Natural killer cell treated with Interleukin-12 subunit alpha and Interleukin-12 subunit beta and Interleukin-15 and Interleukin-18, amount 100 ng/mL, for 72 hours (primary cell): Measurements from ENCODE around the gene SMIM7. TPM values are rescaled to one million over a fixed set of nuclear protein-coding genes. Genes with fewer than 3 reads are reported as not detected.

Source experiments
- ATAC-seq, 2 donors: fragments of 150-1000 bp; cut with Tn5 transposase in 1 of 2; sonication (Bioruptor Pico), chemical (Tn5 transposase) in 1 of 2; 2 replicates each; pipeline ENCODE4 v1.10.0; 2021
- DNase-seq: peaks from one replicate; pipeline ENCODE4 v3.0.0; 2022; ENCODE audit warnings: low spot score
- H3K27ac Mint-ChIP-seq, 2 donors: 1 replicate in 1 of 2; 2 replicates in 1 of 2; pipeline ENCODE4 v1.8.0; 2022; ENCODE audit warnings: mixed read lengths in 2 of 2, mild to moderate bottlenecking in 1 of 2, moderate library complexity in 1 of 2
- H3K27me3 Mint-ChIP-seq, 2 donors: 1 replicate in 1 of 2; 2 replicates in 1 of 2; pipeline ENCODE4 v1.8.0; 2022; ENCODE audit warnings: mixed read lengths in 2 of 2
- H3K36me3 Mint-ChIP-seq: one replicate; pipeline ENCODE4 v1.8.0; 2022; ENCODE audit warnings: mixed read lengths
- H3K4me1 Mint-ChIP-seq, 2 donors: 1 replicate in 1 of 2; 2 replicates in 1 of 2; pipeline ENCODE4 v1.8.0; 2022; ENCODE audit warnings: low read depth in 2 of 2, mixed read lengths in 2 of 2, mild to moderate bottlenecking in 1 of 2
- H3K4me3 Mint-ChIP-seq: one replicate; pipeline ENCODE4 v1.8.0; 2022; ENCODE audit warnings: mixed read lengths
- H3K9me3 Mint-ChIP-seq: 2 replicates; pipeline ENCODE4 v1.8.0; 2022; ENCODE audit warnings: mixed read lengths
- total RNA-seq, 2 donors: library from RNA; stranded (reverse); gene quantifications; one replicate each; pipeline ENCODE4 v1.2.3, GENCODE V29; 2022

SMIM7 gene
- total RNA-seq, 2 donors from 2014 or later = 53.8 to 75.5 TPM

- ATAC-seq = no peak
- H3K27ac Mint-ChIP-seq = peak overlapping the region; percentile 45 to 65
- H3K36me3 Mint-ChIP-seq = no peaks in the 10 kb centered on the region
- no peak overlapping the region for H3K4me3 Mint-ChIP-seq
- no peaks in the 10 kb centered on the region for H3K27me3 Mint-ChIP-seq
- no peaks in the 10 kb centered on the region for H3K9me3 Mint-ChIP-seq
- DNase-seq = no peak
- H3K4me1 Mint-ChIP-seq = peaks cover 33 to 36% of the 10 kb centered on the region in 2 donors
Measured at GRCh38 chr19:16607819-16608218, 52.1 kb downstream of the SMIM7 start.

GRCh38 chr19:16605553-16605994 is 54.4 kb downstream of the SMIM7 start:
- H3K27me3 Mint-ChIP-seq = no peaks in the 10 kb centered on the region
- H3K4me1 Mint-ChIP-seq = peaks cover 36 to 38% of the 10 kb centered on the region in 2 donors
- no peaks in the 10 kb centered on the region for H3K9me3 Mint-ChIP-seq
- DNase-seq (no peak), ATAC-seq (no peak)
- no peaks in the 10 kb centered on the region for H3K36me3 Mint-ChIP-seq
- H3K4me3 Mint-ChIP-seq = no peak overlapping the region
- no peak overlapping the region for H3K27ac Mint-ChIP-seq

GRCh38 chr19:16605115-16605514 is 54.8 kb downstream of the SMIM7 start:
- no peak overlapping the region for H3K27ac Mint-ChIP-seq

GRCh38 chr19:16604615-16605014 is 55.3 kb downstream of the SMIM7 start:
- DNase-seq = no peak
- peak overlapping the region in 1 of 2 donors; percentile 38 for H3K27ac Mint-ChIP-seq
- peaks cover 35 to 37% of the 10 kb centered on the region in 2 donors for H3K4me1 Mint-ChIP-seq
- H3K27me3 Mint-ChIP-seq = no peaks in the 10 kb centered on the region
- ATAC-seq = no peak
- no peaks in the 10 kb centered on the region for H3K9me3 Mint-ChIP-seq
- H3K36me3 Mint-ChIP-seq = no peaks in the 10 kb centered on the region
- no peak overlapping the region for H3K4me3 Mint-ChIP-seq

More at GRCh38 chr19:16605115-16605514, 54.8 kb downstream of the SMIM7 start:
- Mint-ChIP-seq H3K4me1 (peaks cover 35 to 37% of the 10 kb centered on the region in 2 donors), H3K4me3 (no peak overlapping the region), H3K27me3 (no peaks in the 10 kb centered on the region), H3K9me3 (no peaks in the 10 kb centered on the region), H3K36me3 (no peaks in the 10 kb centered on the region)
- no peak for ATAC-seq
- DNase-seq = no peak

- H3K9me3 Mint-ChIP-seq = no peaks in the 10 kb centered on the region
- no peaks in the 10 kb centered on the region for H3K36me3 Mint-ChIP-seq
- ATAC-seq (no peak), DNase-seq (no peak)
- no peak overlapping the region for H3K27ac Mint-ChIP-seq
- H3K4me1 Mint-ChIP-seq = peaks cover 27 to 37% of the 10 kb centered on the region in 2 donors
- no peak overlapping the region for H3K4me3 Mint-ChIP-seq
- H3K27me3 Mint-ChIP-seq = no peaks in the 10 kb centered on the region
Measured at GRCh38 chr19:16603090-16603489, 56.9 kb downstream of the SMIM7 start.

- no peaks in the 10 kb centered on the region for H3K36me3 Mint-ChIP-seq
- ATAC-seq (no peak), DNase-seq (no peak)
- no peaks in the 10 kb centered on the region for H3K27me3 Mint-ChIP-seq
- H3K4me3 Mint-ChIP-seq = no peak overlapping the region
- no peaks in the 10 kb centered on the region for H3K9me3 Mint-ChIP-seq
- H3K27ac Mint-ChIP-seq = no peak overlapping the region
- H3K4me1 Mint-ChIP-seq = peaks cover 30 to 42% of the 10 kb centered on the region in 2 donors
Measured at GRCh38 chr19:16601378-16602052, 58.4 kb downstream of the SMIM7 start.

- no peak for ATAC-seq
- H3K36me3 Mint-ChIP-seq = no peaks in the 10 kb centered on the region
- H3K9me3 Mint-ChIP-seq = no peaks in the 10 kb centered on the region
- DNase-seq = no peak
- H3K4me1 Mint-ChIP-seq = peaks cover 35 to 47% of the 10 kb centered on the region in 2 donors
- H3K4me3 Mint-ChIP-seq = no peak overlapping the region
- no peaks in the 10 kb centered on the region for H3K27me3 Mint-ChIP-seq
- no peak overlapping the region for H3K27ac Mint-ChIP-seq
Measured at GRCh38 chr19:16600824-16601223, 59.1 kb downstream of the SMIM7 start.

GRCh38 chr19:16599655-16600346 is 60.1 kb downstream of the SMIM7 start:
- peaks cover 36 to 47% of the 10 kb centered on the region in 2 donors for H3K4me1 Mint-ChIP-seq
- DNase-seq (no peak), ATAC-seq (peak in 1 of 2 donors; percentile 48)
- H3K9me3 Mint-ChIP-seq = no peaks in the 10 kb centered on the region
- H3K27ac Mint-ChIP-seq = no peak overlapping the region
- no peak overlapping the region for H3K4me3 Mint-ChIP-seq
- no peaks in the 10 kb centered on the region for H3K27me3 Mint-ChIP-seq
- H3K36me3 Mint-ChIP-seq = no peaks in the 10 kb centered on the region

GRCh38 chr19:16598848-16599247 is 61.1 kb downstream of the SMIM7 start:
- DNase-seq = no peak
- Mint-ChIP-seq H3K36me3 (no peaks in the 10 kb centered on the region), H3K4me1 (peaks cover 39 to 48% of the 10 kb centered on the region in 2 donors), H3K4me3 (no peak overlapping the region), H3K9me3 (no peaks in the 10 kb centered on the region), H3K27ac (no peak overlapping the region), H3K27me3 (no peaks in the 10 kb centered on the region)
- no peak for ATAC-seq

- Mint-ChIP-seq H3K9me3 (no peaks in the 10 kb centered on the region), H3K27ac (no peak overlapping the region), H3K36me3 (no peaks in the 10 kb centered on the region), H3K27me3 (no peaks in the 10 kb centered on the region), H3K4me1 (peaks cover 45 to 55% of the 10 kb centered on the region in 2 donors), H3K4me3 (peak overlapping the region; percentile 84)
- DNase-seq (no peak), ATAC-seq (no peak)
Measured at GRCh38 chr19:16596399-16596798, 63.5 kb downstream of the SMIM7 start.

Other genes starting within 250 kb of the SMIM7 start
- gene EPS15L1, start 188.2 kb downstream of the SMIM7 start, total RNA-seq = 10 to 100 TPM; 66.6 to 78.4 TPM
- not detected for gene CALR3, start 164.0 kb downstream of the SMIM7 start, total RNA-seq
- 1 to 10 TPM; 3.3 to 7.5 TPM for gene C19orf44, start 163.8 kb downstream of the SMIM7 start, total RNA-seq
- gene CHERP, start 117.7 kb downstream of the SMIM7 start, total RNA-seq = 10 to 100 TPM; 64.1 to 93.0 TPM
- 10 to 100 TPM; 52.2 to 71.5 TPM for gene SLC35E1, start 87.7 kb downstream of the SMIM7 start, total RNA-seq
- 10 to 100 TPM; 15.5 to 28.1 TPM for gene MED26, start 31.9 kb downstream of the SMIM7 start, total RNA-seq
- under 1 TPM in 1 of 2 donors, not detected in 1; 0.31 TPM for gene TMEM38A, start 995 bp upstream of the SMIM7 start, total RNA-seq
- not detected for gene NWD1, start 59.7 kb upstream of the SMIM7 start, total RNA-seq
- 10 to 100 TPM; 33.0 to 53.2 TPM for gene SIN3B, start 169.3 kb upstream of the SMIM7 start, total RNA-seq
- 1 to 10 TPM; 1.5 to 2.0 TPM for gene F2RL3, start 228.9 kb upstream of the SMIM7 start, total RNA-seq